Measurements from ENCODE around the gene FOXP1.

FOXP1 gene

DNA sequence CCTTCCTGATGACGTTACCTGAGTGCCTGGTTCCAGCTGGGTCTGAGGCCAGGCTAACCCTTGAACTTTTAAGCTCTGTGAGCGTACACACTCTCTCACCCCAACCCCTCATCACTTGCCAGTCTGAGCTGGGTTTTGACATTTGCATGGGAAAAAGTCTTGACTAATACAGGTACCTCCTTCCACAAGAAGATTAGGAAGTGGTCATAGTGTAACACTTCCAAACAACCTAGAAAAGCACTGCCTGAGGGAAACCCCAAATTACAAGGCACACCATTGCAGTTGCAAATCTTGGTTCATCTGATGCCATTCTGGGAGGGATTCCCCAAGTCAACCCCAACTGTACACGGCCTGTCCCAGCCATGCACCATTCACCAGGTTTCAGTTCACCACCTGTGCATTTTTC, 499.8 kb downstream of the FOXP1 start:
- no peak for DNase-seq

DNA sequence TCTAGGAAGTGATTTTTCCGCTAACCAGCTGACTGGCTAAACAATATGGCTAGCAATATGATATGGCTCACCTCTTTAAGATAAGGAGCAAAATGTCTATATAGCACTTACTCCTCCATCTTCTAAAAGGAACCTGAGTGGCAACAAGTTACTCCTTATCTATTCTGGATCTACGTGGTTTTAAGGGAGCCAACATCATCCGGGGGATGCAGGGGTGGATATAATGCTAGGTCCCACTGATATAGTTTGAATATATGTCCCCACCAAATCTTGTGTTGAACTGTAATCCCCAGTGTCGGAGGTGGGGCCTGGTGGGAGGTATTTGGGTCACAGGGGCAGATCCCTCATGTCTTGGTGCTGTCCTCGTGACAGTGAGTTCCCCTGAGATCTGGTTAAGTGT, 500.7 kb downstream of the FOXP1 start:
- no peak for DNase-seq

DNA sequence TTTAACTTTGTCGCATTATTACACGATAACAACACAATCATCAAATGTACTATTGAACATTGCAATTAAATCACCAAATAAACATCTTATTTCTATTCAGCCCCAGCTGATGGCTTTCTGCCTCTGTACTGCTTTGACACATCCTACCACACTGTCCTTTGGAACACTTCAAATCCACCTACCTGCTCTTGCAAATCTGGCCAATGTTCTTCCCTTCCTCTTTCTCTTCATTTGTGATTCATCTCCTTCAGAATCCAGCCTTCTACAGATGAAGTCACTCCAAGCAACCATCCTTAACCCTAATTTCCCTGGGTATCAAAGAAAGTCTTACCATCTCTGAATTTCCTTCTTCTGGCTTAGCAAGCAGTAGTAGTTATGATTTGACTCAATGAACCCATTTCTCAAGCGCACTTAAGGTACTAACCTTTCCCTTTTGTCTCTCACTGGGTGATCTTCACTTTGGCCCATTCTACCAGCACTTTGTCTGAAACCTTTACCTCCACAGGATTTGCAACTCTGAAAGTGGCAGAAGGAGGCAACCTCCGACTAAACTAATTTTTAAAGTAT, 502.9 kb downstream of the FOXP1 start:
- DNase-seq = no peak

DNA sequence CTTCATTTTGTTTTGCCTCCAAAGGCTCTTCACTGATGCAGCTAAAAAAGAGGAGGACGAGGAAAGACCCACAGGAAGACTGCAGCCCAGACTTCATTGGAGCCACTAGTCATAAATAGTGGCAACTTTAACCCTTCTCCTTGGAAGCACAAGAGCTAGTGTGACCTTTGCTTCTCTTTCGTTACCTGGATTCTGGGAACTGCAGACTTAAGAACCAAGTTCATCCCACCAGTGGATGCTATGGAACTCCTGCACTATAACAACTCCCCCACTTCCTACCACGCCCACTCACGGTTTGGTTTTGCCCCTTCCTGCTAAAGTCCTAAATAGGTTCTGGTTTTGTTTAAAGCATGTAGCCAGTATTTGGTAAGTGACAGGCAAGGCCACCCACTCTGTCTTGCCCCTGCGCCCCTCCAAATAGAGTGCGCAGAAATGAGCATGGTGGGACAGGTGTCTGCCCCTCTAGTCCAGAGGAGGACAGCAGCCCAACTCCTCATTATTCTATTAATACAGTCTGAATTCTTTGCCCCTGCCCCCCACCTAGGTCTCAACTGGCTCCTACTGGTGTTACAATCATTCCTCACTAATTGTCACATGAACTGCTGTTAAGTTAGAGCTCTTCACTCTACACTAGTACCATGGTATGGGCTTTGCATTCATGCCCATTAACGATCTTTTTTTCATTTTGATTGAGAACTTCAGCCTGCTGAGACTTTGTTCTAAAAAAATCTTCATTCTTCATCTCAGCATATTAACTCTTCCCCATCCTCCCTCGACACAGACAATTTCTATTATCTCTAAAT, 504.6 kb downstream of the FOXP1 start:
- no peak for DNase-seq

DNA sequence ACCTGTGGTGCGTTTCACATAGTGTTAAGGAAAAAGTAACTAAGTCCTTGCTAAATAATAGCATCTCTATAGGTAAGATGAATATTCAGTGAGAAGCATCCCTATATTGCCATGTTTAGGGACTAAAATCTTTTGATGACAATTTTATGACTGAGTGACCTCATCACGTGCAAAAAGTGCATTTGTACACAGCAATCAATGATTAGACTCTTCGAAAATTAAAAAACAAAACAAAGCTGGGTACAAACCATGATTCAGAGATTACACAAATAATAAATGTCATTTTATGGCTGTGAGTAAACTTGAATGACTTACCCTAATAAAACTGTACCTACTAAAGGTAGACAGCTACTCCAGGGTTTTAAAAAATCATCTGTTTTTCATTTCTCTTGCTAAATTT, 505.3 kb downstream of the FOXP1 start:
- DNase-seq = no peak

DNA sequence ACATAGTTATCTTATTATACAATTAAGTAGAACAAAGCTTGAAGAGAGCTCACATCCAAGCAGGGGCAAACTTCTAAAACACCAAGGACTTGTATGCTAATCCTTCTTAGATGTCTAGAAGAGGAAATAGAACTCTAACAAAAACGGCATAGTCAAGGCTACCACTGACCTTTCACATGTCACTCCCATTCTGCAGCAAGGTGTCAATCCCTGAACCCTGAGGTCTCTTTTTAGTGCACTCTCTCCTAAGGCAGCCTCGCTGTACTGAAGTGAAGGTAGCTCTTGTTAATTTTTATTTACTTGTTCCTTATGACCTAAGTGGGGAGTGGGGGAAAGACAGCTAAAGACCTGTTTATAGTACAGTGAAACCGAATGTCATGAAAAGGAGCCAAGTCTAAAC, 506.5 kb downstream of the FOXP1 start:
- no peak for DNase-seq

DNA sequence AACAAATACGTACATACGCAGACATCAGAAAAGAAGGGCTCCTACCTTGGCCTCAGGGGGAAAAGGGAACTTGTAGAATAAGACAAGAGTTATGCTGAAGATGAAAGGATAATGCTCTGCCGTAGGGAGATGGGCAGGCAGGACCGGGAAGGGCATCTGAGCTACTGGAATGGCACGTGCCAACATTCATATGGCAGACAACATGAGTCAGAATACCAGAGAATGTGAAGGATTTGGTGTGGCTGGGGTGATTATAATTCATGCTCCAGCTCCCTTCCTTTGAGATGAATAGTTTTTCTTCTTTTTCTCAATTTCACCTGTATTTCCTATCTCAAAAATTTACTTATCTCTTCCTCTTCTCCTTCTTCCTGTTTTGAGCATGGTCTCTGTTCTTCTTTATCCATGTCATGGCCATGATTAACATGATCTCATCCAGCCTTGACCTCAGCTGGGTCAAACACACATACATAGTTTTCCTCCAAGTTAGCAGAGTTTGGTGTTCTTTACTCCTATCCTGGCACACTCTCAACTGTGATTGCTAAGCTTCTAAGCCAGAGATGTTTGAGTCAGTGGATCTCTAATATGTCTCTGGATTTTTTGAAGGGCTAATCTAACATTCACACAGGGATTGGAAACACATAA, 507.0 kb downstream of the FOXP1 start:
- no peak for DNase-seq

DNA sequence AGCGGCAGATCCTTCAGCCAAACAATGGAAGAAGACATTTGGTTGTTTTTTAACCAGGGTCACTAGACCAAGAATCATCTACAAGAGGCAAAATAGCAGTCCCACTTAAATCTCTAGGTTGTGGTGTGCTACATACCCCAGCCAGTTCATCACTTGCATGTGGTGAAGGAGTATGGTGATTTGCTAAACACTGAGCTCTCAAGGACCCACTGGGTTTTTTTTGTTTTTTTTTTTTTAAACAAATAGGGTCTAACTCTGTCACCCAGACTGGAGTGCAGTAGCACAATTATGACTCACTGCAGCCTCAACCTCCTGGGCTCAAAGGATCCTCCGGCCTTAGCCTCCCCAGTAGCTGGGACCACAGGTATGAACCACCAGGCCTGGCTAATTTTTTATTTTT, 508.0 kb downstream of the FOXP1 start:
- DNase-seq = no peak

DNA sequence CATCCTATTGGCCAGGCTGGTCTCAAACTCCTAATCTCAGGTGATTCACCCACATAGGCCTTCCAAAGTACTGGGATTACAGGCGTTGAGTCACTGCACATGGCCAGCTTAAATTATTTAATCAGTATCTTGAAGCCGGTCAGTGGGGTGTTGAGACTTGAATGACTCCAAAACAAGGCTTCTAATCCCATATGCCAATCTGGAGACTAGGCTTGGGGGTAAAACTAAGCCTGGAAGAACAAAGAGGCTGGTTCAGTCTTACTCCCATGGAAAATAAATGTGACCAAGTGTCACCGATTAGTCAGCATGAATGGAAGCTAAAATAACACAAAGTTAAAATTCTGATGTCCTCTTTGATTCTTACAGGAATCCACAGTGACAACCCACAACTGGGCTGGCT, 509.1 kb downstream of the FOXP1 start:
- no peak for DNase-seq

DNA sequence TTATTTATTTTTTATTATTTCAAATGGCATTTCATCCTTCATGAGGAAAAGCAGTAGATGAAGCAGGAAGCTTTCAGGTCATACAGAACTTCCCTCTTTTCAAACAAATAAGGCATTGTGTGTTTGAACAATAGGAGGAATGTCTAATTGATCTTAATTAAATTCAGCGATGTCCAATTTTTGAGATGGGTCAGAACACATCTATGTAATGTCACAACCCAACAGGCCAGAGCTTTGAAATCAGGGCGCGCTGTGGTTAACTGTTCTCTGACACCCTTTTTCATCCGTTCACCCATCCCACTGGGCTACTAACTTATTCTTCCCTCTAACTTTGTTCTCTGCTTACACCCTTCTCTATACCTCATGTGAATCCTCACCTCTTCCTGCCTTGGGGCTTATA, 510.5 kb downstream of the FOXP1 start:
- DNase-seq = no peak

DNA sequence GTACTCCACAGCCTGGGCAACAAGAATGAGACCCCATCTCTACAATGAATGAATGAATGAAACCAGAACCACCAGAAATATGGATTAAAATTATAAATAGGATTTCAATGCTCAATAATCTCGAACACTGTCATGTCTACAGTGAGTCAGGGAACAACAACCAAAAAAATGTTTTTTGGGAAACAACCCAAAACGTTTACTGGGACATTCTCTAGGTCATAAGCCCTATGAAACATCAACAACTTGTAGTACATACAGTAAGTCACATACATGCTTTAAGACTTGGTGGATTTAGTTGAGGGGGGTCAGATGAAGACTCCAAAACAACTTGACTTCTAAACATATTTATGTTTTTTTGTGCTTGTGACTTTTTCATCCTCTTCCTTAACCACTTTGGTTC, 511.2 kb downstream of the FOXP1 start:
- DNase-seq = no peak

DNA sequence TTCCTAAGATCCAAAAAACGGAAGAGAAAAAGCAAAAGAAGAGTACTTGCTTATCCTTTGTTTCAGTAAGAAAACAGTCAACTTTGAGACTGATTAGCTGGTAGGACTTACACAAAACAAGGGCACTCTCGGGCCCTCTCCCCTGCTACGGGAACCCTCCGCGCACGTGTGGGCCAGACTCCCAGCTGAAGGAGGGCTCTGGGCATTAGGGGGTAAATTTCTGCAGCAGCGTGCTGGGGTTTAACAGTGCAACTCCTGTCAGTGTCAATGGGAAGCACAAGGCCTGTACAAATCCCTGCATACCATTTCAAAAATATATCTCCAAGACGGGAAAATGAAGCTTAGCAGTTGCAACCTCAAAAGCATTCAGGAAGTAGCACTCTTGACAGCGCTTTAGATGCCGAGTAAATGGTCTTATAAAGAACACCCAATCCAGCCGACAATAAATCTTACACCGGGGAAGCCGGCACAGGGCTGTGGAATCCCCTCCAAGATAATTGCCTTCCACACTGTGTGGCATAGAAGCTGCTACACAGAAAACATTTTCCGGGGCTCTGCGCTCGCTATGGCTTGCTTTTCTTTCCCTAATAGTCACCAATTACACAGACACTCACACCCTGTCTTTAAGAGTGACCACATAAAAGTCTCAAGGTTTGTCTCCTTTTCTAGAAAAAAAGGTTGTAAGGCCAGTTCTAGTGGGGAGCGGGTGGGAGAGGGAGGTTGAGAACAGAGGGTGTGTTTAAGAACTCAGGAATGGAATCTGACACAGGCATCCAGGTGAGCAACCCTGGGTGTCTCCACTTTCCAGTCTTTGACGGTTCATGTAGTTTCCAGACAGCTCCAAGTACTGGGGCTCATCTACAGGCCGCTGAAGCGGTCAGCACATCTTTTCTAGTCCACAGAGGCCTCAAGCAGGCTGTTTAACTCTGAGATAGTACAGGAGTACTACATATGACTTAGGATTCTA, 512.7 kb downstream of the FOXP1 start:
- no peak for DNase-seq

DNA sequence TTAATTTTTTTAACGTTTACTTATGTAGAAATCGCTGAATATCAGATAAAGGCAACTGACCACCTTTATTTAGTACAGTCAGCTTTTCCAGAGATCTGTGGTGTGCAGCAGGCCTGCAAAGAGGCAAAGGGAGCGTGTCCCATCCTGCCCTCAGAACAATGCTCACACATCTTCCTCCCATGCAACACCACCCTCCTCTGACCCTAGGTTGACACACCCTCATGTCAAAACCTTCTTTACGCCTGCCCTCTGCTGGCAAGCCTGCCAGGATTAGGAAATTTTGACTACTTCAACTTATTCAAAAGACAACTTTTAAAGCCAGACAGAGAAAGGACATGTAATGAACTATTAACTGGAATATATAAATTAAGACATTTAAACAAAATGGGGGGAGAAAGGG, 513.7 kb downstream of the FOXP1 start:
- DNase-seq = no peak

DNA sequence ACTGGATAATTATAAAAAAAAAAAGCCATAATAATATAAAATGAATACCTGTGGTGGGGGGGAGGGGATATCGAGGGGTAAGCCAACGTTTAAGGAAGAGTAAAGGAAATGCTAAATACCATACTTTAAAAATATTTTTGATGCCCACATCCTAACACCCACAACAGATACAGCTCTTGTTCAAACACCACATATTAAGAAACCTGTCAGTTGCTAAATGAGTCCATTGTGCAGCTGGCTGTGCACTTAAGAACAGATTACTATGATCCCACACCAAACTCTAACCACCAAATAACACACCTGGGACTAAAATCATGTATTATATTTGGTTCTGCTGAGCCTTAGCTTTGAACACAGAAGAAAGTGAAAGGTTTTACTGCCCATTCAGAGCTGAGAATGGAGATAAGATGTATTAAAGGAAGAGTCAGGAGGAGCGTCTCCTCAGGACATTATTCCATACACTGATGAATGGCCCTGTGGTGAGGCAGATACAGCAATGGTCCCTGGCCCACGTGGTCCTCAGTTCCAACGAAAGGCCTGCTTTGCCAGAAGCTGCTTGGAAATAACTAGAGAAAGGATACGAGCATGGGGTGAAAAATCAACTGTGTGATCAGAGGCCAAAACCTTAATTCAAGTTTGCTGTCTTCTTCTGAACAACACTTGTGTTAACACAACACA, 515.4 kb downstream of the FOXP1 start:
- DNase-seq = no peak

DNA sequence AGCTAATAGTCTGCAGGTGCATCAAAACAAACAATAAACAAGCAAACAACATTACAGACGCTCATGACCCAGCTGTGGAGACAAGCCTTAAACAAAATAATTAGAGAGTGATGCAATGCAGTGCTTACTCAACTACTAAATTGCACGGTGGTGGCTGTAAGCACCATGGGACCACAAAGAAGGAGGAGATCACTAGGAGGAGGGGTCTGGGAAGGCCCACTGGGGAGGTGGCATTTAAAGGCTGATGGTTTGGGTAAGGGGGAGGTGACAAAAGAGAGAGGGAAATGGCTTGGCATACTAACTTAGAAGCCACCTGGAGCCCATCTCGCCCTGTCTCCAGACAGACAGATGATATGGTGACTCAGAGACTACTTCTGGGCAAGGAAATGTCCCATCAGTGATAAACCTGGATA, 516.7 kb downstream of the FOXP1 start:
- DNase-seq = no peak

DNA sequence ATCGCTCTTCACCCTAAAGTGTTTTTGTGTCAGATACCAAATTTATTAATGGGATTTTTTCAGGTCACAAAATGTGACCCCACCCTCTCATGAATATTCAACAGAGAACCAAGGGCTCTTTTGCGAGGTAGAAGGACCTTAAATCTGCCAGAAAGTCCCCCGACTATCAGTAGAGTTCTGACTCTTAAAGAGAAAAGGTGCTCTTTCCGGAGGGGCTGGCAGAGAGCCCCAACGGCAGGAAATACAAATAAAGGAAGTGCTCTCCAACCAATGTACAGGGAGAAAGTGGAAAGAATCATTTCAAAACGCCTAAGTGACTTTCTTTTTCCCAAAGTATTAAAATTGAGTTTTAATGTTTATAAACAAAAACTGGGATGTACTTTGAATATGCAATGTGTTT, 517.2 kb downstream of the FOXP1 start:
- DNase-seq = no peak

DNA sequence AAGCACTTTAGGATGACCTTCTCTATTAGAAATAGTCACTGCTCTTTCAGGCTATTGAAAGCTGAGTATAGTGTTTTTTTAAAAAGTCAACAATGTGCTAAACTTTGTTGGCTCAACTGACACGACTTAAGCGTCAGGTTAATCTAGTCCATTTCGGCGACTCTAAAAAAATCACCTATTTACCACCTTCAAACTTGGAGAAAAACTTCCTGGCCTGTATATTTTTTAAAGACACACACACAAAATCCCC, 517.8 kb downstream of the FOXP1 start:
- DNase-seq = no peak

DNA sequence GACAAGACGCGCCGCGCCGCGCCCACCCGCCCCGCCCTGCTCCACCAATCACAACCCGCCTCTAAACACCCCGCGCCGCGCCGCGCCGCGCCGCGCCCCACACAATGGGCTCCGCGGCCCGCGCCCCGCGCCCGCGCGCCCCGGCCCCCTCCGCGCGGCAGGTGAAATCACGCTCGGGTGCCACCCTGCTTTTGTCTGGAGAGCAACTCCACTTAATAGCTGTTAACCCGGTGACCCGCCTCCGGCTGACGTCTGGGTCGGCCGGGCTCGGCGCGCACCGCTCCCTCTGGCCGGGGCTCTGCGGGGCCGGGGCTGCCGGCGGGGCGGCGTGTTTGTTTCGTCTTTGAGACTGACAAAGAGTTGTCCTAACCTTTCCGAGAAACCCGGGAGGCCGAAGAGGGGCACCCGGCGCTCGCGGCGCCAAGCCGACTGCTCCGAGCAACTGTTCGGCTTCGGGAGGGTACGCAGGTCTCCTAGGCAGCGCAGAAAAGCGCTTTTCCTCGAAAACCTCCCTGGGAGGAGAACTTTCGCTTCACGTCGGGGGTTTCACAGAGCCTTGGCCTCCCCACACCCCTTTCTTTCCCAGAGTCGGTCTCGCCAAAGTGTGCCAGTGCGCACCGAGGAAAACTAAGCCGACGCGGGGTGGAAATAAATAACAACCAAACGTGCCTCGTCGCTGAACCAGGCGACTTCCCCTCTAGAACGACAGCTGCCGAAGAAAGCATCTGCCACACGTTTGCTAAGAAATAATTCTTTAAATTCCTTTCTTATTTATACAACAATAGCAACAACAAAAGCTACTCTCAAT, 518.4 kb downstream of the FOXP1 start:
- no peak for DNase-seq

DNA sequence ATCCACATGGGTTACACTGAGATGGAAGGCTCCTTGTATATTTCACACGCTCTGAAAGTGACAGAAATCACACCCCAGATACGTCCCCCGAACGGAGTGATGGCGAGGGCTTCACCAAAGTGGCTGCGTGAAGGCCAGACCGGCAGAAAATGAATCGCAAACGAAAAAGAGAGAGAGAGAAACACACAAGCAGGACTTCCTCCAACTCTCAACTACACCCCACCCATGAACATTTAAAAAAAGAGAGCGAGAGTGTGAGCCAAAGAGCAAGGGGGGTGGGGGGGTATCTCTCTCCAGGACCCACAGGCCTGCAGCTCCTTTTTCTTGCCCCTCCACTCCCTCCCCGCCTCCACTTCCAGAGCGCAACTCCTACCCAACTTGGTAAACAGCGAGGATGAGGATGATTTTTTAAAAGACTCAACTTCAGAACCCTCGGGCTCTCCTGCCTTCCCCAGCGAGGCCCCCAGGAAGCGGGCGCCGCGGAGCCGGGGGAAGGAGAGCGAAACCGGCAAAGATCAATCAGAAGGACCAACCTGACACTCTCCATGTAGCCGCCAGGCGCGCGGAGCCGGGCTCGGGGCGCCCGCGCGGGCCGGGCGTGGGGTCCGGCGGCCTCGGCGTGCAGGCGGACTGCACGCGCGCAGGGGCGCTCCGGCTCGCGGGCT, 519.1 kb downstream of the FOXP1 start:
- no peak for DNase-seq

DNA sequence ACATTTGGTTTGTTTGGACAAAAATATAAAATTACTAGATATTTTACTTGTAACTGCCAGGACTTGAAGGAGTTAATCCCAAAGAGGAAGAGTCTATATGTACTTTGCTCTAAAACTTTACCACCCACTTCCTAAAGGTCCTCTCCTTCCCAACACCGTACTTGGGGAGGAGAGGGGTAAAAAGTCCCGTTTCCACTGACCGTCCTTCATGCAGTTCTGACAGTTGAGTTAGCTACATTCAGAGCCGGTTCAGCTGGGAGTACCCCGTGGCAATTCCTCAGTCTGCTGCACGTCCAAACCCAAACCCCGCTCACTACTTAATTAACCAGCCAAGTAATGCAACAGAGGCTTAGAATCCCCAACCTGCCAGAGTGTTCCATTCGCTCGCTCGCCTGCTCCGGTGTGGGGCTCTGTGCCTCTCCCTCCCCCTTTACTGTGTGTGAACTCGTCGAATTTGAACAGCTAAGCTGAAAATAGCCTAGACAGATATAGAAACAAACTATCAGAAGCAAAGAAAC, 519.7 kb downstream of the FOXP1 start:
- DNase-seq = no peak
